H7 (cell line): ENCODE measurements around the gene CSPG5. TPM values are rescaled to one million over a fixed set of nuclear protein-coding genes. Genes with fewer than 3 reads are reported as not detected.

Experiments
- DNase-seq: peaks from one replicate; pipeline ENCODE4 v3.0.0; 2012
- H3K27me3 ChIP-seq: 2 replicates; pipeline ENCODE4 v1.6.0; 2011; ENCODE audit warnings: mild to moderate bottlenecking, low read length; ENCODE audit not compliant: control insufficient read depth, insufficient read depth
- H3K36me3 ChIP-seq: replicated peaks from 2 replicates; pipeline ENCODE4 v1.5.1; 2011; ENCODE audit warnings: low read length; ENCODE audit not compliant: control insufficient read depth, insufficient read depth
- H3K4me3 ChIP-seq: 2 replicates; pipeline ENCODE4 v1.5.1; 2011; ENCODE audit warnings: low read depth, mild to moderate bottlenecking, control low read depth, low read length, moderate library complexity; ENCODE audit not compliant: insufficient read depth
- total RNA-seq: library from RNA; depleted of rRNA; stranded (reverse); fragments of >200 nt; shearing (Covaris generic); gene quantifications from 2 replicates; pipeline ENCODE4 v1.2.3, GENCODE V29; 2014; rRNA removed

The CSPG5 gene
- total RNA-seq, 1 experiment from 2014 or later, result 1.7 TPM

DNA sequence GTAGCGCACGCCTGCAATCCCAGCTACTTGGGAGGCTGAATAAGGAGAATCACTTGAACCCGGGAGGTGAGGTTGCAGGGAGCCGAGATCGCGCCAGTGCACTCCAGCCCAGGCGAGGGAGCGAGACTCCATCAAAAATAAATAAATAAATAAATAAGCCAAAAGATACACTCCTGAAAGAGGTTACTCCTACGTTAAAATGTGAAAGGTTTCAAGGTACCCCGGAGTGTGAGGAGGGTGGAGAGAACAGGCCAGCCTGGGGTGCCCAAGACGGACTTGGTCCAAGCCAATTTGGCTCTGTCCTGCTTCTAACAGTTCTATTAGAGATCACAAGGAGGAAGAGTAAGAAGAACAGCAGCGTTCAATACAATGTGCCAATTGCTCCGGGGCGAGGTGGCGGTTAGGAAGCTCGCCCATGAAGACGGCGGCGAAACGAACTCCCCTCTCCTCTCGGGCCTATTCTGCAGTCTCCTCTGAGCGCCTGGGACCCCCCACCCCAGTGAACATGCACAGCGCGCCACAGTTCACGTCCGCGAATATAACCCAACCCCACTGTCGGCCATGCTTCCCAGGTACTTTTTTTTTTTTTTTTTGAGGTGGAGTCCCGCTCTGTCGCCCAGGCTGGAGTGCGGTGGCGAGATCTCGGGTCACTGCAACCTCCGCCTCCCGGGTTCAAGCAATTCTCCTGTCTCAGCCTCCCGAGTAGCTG, 66.1 kb downstream of the CSPG5 start:
- peak; percentile 52 for DNase-seq
- Histone ChIP-seq H3K27me3 (no peaks in the 10 kb centered on the region), H3K4me3 (peak overlapping the region; percentile 80), H3K36me3 (peaks cover 7% of the 10 kb centered on the region)

Other genes starting within 250 kb of the CSPG5 start
- 18.7 and 21.7 TPM in 2 replicates for gene PTPN23, start 197.8 kb downstream of the CSPG5 start, total RNA-seq
- gene SCAP, start 102.9 kb downstream of the CSPG5 start, total RNA-seq, result 104 and 112 TPM in 2 replicates
- 63.5 and 77.6 TPM in 2 replicates for gene ELP6, start 65.2 kb downstream of the CSPG5 start, total RNA-seq
- gene SMARCC1, start 203.0 kb upstream of the CSPG5 start, total RNA-seq, result 81.0 and 111 TPM in 2 replicates
- 132 and 134 TPM in 2 replicates for gene DHX30, start 224.3 kb upstream of the CSPG5 start, total RNA-seq